Choroid plexus epithelial cell (primary cell): Measurements from ENCODE around the gene KCNIP1.

ENCODE experiments used
- DNase-seq: peaks from one replicate; pipeline ENCODE4 v3.0.0-alpha.2; 2010; ENCODE audit warnings: low read depth
- H3K4me3 ChIP-seq: 2 replicates; pipeline ENCODE4 v1.5.1; 2011; ENCODE audit warnings: low read depth, mild to moderate bottlenecking, control low read depth, low read length, moderate library complexity
- TF ChIP-seq, protein P1 (sequence below): conservative IDR thresholded peaks from 2 replicates; pipeline ENCODE4 v1.5.1; 2011; ENCODE audit warnings: low read depth, mild to moderate bottlenecking, control low read depth, inconsistent platforms, low read length, moderate library complexity

KCNIP1 gene

DNA sequence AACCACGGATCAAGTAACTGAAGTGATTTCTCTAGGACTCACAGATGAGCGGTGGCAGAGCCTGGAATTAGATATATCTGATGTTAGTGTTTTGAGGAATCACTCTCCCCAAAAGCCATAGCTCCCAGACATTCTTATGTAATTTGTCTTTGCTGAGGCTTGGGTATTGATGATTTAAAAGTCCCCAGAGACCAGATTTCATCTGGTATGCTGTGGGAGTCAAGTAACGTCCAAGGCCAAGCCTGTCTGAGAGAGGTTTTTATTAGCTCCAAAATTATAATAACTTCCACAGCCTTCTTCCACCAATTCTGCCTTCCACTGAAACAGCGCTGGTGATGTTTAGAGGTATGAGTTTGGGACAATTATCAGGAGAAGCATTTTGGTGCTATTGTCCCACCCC is 21.3 kb upstream of the KCNIP1 start:
- no peak overlapping the region for H3K4me3 ChIP-seq
- DNase-seq, result no peak
- TF ChIP-seq, protein P1, sequence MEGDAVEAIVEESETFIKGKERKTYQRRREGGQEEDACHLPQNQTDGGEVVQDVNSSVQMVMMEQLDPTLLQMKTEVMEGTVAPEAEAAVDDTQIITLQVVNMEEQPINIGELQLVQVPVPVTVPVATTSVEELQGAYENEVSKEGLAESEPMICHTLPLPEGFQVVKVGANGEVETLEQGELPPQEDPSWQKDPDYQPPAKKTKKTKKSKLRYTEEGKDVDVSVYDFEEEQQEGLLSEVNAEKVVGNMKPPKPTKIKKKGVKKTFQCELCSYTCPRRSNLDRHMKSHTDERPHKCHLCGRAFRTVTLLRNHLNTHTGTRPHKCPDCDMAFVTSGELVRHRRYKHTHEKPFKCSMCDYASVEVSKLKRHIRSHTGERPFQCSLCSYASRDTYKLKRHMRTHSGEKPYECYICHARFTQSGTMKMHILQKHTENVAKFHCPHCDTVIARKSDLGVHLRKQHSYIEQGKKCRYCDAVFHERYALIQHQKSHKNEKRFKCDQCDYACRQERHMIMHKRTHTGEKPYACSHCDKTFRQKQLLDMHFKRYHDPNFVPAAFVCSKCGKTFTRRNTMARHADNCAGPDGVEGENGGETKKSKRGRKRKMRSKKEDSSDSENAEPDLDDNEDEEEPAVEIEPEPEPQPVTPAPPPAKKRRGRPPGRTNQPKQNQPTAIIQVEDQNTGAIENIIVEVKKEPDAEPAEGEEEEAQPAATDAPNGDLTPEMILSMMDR, result no peak

DNA sequence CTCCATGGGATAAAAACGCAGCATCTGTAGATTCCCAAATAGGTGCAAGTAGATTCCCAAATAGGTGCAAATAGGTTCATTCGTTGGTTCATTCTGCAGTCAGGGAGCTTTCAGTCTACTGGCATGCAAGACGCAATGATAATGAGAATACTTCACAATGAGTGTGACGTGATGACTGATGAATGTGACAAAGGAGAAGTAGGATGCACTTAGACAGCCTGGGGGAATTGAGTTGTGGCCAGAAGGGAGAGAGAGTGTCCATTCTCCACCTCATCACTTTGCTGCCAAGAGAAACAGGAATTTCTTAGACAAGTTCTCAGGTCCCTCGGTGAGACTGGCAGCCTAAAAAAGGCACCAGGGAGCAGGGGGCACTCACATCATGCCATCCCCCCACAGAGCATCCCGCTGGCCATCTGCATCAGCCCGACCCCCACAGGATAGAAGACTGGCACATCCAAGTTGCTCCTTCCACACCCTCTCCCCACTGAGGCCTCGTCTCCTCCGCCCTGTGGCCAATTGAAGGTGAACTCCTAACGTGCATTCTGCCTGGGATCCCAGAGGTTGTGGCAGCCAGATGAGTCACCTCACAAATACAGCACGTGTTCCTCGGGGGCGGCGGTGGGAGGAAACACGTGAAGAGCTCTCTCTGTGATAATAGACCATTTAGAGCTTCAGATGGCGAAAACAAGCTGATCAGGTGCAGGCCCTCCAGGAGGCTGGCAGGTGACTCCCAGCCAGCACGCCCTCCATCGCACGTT is 19.9 kb upstream of the KCNIP1 start:
- TF ChIP-seq, protein P1, result no peak
- DNase-seq, result peak; percentile 42
- H3K4me3 ChIP-seq, result no peak overlapping the region

DNA sequence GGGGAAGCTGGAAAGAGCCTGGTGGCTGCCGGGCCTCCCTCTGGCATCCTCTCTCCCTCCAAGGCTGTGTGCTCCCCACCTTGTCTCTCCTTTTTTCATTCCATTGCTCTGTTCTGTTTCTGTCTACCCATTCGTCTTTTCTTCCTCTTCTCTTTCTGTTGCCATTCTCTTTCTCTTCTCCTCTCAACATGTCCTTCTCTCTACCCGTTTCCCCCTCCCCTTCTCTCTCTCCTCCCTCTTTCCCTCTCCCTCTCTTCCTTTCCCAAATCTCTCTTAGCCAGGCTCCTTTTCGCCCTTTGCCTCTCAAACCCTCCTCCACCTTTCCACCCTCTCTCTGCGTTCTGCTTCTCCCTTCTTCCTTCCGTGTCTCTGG is 19.4 kb upstream of the KCNIP1 start:
- H3K4me3 ChIP-seq, result no peak overlapping the region
- DNase-seq, result no peak
- TF ChIP-seq, protein P1, result no peak

DNA sequence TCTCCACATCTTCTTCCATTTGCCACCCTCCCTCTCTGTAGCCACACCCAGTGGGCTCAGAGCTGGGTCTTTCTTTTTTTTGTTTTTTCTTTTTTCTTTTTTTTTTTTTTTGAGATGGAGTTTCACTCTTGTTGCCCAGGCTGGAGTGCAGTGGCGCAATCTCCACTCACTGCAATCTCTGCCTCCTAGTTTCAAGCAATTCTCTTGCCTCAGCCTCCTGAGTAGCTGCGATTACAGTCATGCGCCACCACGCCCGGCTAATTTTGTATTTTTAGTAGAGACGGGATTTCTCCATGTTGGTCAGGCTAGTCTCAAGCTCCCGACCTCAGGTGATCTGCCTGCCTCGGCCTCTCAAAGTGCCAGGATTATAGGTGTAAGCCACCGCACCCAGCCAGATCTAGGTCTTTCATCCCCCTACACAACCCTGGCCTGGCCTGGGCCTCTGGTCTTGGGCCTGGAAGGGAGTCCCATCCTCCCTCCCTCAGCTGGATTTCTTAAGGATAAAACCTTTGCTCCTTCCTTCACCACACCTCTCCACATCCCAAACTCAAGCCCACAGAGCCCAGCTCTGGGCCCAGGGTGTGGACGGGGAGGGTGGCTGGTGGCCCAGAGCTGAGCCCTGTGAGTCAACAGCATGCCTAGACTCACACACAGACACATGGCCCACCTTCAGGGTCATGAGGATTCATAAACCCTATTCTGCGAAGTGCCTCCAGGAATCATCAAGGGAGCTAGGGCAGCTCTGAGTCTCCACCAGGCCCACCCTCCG is 18.8 kb upstream of the KCNIP1 start:
- H3K4me3 ChIP-seq, result no peak overlapping the region
- TF ChIP-seq, protein P1, result no peak
- DNase-seq, result no peak

DNA sequence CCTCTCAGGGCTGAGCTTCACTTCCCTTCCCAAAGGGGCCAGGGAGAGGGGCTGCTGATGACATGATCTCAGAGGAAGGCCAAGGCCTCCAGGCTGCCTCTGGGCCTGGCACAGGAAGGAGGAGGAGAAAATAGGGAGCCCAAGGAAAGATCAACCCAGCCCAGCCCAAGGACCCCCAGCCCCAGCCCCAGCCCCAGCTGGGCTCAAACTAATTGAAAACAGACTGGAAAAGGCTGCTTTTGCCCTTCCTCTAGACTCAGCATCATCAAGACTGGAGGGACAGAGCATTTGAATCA is 18.3 kb upstream of the KCNIP1 start:
- H3K4me3 ChIP-seq, result no peak overlapping the region
- no peak for DNase-seq
- TF ChIP-seq, protein P1, result no peak

DNA sequence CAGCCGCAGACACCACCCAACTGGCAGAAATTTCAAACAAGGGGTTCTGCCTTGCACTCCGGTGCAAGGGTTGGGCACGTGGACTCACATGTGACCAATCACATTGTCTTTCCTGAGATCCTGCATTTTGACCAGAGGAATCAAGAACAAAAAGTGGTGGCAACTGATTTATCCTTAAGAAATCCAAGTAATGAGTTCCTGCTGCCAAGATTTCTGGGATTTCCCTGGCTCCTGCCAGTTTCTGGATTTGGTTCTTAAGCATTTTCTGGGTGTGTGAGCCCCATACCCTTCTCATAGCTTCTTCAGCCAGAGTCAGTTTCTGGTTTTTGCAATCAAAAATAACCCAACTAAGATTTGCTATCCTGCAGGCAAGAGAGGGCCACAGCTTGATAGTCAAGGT is 17.4 kb upstream of the KCNIP1 start:
- TF ChIP-seq, protein P1, result no peak
- no peak for DNase-seq

DNA sequence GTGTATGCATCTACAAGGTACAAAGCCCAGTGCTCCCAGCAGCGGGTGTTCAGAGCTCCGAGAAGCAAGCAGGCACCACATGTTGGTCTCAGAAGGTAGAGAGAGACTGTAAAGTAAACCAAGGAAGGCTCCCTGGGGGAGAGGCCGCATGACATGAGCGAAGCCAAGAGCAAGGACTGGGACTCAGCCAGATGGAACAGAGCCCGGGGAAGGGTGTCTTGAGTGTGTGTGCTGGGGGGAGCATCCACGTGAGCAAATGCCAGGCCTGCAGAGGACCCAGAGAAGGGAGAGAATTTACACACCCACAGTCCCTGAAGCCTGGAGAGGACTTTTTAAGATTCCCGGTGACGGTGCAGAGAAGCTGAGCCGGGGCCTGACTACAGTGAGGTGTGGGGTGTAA is 15.2 kb upstream of the KCNIP1 start:
- peak; percentile 46 for DNase-seq
- H3K4me3 ChIP-seq, result no peak overlapping the region
- TF ChIP-seq, protein P1, result no peak

More for the DNA sequence above, 17.4 kb upstream of the KCNIP1 start:
- no peak overlapping the region for H3K4me3 ChIP-seq
